ENCODE measurements around the gene NPTN.

GRCh38 chr15:73550190-73550589 lies 83.0 kb downstream of the NPTN start:
- TF ChIP-seq POLR2A (IDR thresholded peaks at IDR 0.05) (no peak), CTCF (IDR thresholded peaks at IDR 0.05) (no peak), POLR2AphosphoS5 (IDR thresholded peaks at IDR 0.05; ENCODE audit: insufficient read depth in 1 of 2, low read depth in 1 of 2) (no peak)

Data from vagina (tissue), 2 donors.